B cell (primary cell): ENCODE data around the gene PSMB3.

Source experiments
- CTCF ChIP-seq: fragments of 200-600 bp; IDR thresholded peaks from one replicate; pipeline ENCODE4 v1.8.0; 2022; ENCODE audit warnings: antibody characterized with exemption, mild to moderate bottlenecking
- EZH2 ChIP-seq: IDR thresholded peaks from 2 replicates; pipeline ENCODE4 v1.6.1; 2012; ENCODE audit warnings: borderline replicate concordance, low read depth, mild to moderate bottlenecking, moderate library complexity, low read length; ENCODE audit not compliant: insufficient read depth, poor library complexity, severe bottlenecking

- TF ChIP-seq CTCF = no peak
- TF ChIP-seq EZH2 = no peak
Measured at GRCh38 chr17:38719943-38720641, 32.4 kb upstream of the PSMB3 start.
